Liver (tissue), 3 donors: ENCODE data around the gene OTOP3.
"Not testable (repeated sequence)": the region's sequence is repeated elsewhere in the genome, so short reads cannot be mapped to it uniquely, and the experiment has no call there.

Source experiments
- ATF3 ChIP-seq: IDR thresholded peaks from 2 replicates; pipeline ENCODE4 v1.6.1; 2016; ENCODE audit warnings: antibody characterized with exemption
- CTCF ChIP-seq: fragments of 150-350 bp; IDR thresholded peaks from 2 replicates; pipeline ENCODE4 v1.5.1; 2017; ENCODE audit warnings: improper control_type of control experiment, low read depth, low read length; ENCODE audit not compliant: missing input control
- EGR1 ChIP-seq, 2 donors: IDR thresholded peaks; 2 replicates each; pipeline ENCODE4 v1.6.1; 2016 to 2018; ENCODE audit warnings: antibody characterized with exemption in 2 of 2, low read depth in 2 of 2
- GABPA ChIP-seq, 2 donors: IDR thresholded peaks in 1 of 2; conservative IDR thresholded peaks in 1 of 2; 2 replicates each; pipeline ENCODE4 v1.6.1; 2016; ENCODE audit warnings: antibody characterized with exemption in 2 of 2, mild to moderate bottlenecking in 1 of 2, moderate library complexity in 1 of 2
- HNF4A ChIP-seq, 2 donors: conservative IDR thresholded peaks; 2 replicates each; pipeline ENCODE4 v1.6.1; 2016; ENCODE audit warnings: antibody characterized with exemption in 2 of 2, mild to moderate bottlenecking in 2 of 2
- JUND ChIP-seq, 2 donors: IDR thresholded peaks; 2 replicates each; pipeline ENCODE4 v1.6.1; 2016; ENCODE audit warnings: antibody characterized with exemption in 2 of 2
- MAX ChIP-seq: IDR thresholded peaks from 2 replicates; pipeline ENCODE4 v1.6.1; 2016; ENCODE audit warnings: antibody characterized with exemption
- RAD21 ChIP-seq, 2 donors: IDR thresholded peaks; 2 replicates each; pipeline ENCODE4 v1.6.1; 2016; ENCODE audit warnings: antibody characterized with exemption in 2 of 2, mild to moderate bottlenecking in 2 of 2
- REST ChIP-seq: IDR thresholded peaks from 2 replicates; pipeline ENCODE4 v1.6.1; 2016; ENCODE audit warnings: antibody characterized with exemption, mild to moderate bottlenecking
- RXRA ChIP-seq, 2 donors: IDR thresholded peaks; 2 replicates each; pipeline ENCODE4 v1.6.1; 2017 to 2018; ENCODE audit warnings: antibody characterized with exemption in 2 of 2, mild to moderate bottlenecking in 1 of 2
- SP1 ChIP-seq: IDR thresholded peaks from 2 replicates; pipeline ENCODE4 v1.6.1; 2018; ENCODE audit warnings: antibody characterized with exemption, mild to moderate bottlenecking
- TAF1 ChIP-seq: conservative IDR thresholded peaks from 2 replicates; pipeline ENCODE4 v1.6.1; 2016; ENCODE audit warnings: antibody characterized with exemption, mild to moderate bottlenecking
- YY1 ChIP-seq: IDR thresholded peaks from 2 replicates; pipeline ENCODE4 v1.6.1; 2016; ENCODE audit warnings: antibody characterized with exemption, mild to moderate bottlenecking
- ZBTB33 ChIP-seq: IDR thresholded peaks from 2 replicates; pipeline ENCODE4 v1.6.1; 2016; ENCODE audit warnings: antibody characterized with exemption
- donor health status: healthy.
- donor health status: healthy.

- TF ChIP-seq MAX; CTCF; REST; YY1; ZBTB33; ATF3; GABPA (IDR thresholded peaks at IDR 0.05 in 1 of 2, conservative IDR thresholded peaks at IDR 0.05 in 1 of 2); SP1; TAF1; JUND (IDR thresholded peaks at IDR 0.05); RAD21 (IDR thresholded peaks at IDR 0.05); RXRA (IDR thresholded peaks at IDR 0.05); EGR1 (IDR thresholded peaks at IDR 0.05; ENCODE audit: low read depth in 2 of 2); HNF4A (conservative IDR thresholded peaks at IDR 0.05): not testable (repeated sequence)
Observed at GRCh38 chr17:74982663-74983313, 47.1 kb downstream of the OTOP3 start.
